ENCODE measurements around the gene ARHGAP42.
A peak's percentile ranks its signal among the peaks of the same experiment; 100 is the strongest.

The ARHGAP42 gene

DNA sequence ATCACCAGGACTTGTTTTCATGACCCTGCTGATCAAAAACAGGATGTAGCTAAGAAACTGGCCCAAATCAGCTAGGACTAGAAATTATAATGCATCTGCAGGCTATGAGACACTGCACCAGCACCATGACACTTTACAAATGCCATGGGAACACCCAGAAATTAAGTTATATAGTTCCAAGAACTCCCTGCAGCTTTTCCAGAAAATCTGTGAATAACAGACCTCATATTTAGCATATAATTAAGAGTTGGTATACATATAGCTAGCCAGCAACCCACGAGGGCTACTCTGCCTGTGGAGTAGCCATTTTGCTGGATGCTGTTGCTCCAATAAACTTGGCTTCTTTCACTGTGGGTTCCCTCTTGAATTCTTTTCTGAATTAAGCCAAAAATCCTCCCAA lies 341.6 kb downstream of the ARHGAP42 start:
- H3K36me3 Mint-ChIP-seq (ENCODE audit: low read depth) = no peaks in the 10 kb centered on the region
- no peaks in the 10 kb centered on the region for H3K27me3 Mint-ChIP-seq (ENCODE audit: low read depth)
- H3K9me3 Mint-ChIP-seq = no peaks in the 10 kb centered on the region
- H3K4me3 Mint-ChIP-seq = no peak overlapping the region
- TF ChIP-seq, protein P1, sequence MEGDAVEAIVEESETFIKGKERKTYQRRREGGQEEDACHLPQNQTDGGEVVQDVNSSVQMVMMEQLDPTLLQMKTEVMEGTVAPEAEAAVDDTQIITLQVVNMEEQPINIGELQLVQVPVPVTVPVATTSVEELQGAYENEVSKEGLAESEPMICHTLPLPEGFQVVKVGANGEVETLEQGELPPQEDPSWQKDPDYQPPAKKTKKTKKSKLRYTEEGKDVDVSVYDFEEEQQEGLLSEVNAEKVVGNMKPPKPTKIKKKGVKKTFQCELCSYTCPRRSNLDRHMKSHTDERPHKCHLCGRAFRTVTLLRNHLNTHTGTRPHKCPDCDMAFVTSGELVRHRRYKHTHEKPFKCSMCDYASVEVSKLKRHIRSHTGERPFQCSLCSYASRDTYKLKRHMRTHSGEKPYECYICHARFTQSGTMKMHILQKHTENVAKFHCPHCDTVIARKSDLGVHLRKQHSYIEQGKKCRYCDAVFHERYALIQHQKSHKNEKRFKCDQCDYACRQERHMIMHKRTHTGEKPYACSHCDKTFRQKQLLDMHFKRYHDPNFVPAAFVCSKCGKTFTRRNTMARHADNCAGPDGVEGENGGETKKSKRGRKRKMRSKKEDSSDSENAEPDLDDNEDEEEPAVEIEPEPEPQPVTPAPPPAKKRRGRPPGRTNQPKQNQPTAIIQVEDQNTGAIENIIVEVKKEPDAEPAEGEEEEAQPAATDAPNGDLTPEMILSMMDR (IDR thresholded peaks at IDR 0.05; ENCODE audit: unreplicated experiment in 3 of 3) = no peak
- peaks cover 4% of the 10 kb centered on the region for H3K4me1 Mint-ChIP-seq
- H3K27ac Mint-ChIP-seq = no peak overlapping the region

GRCh38 chr11:101030015-101030414 lies 342.9 kb downstream of the ARHGAP42 start:
- peaks cover 15% of the 10 kb centered on the region for H3K4me1 Mint-ChIP-seq
- H3K9me3 Mint-ChIP-seq = no peaks in the 10 kb centered on the region
- no peaks in the 10 kb centered on the region for H3K36me3 Mint-ChIP-seq (ENCODE audit: low read depth)
- no peaks in the 10 kb centered on the region for H3K27me3 Mint-ChIP-seq (ENCODE audit: low read depth)
- TF ChIP-seq, protein P1 (IDR thresholded peaks at IDR 0.05; ENCODE audit: unreplicated experiment in 3 of 3) = no peak
- no peak overlapping the region for H3K4me3 Mint-ChIP-seq
- H3K27ac Mint-ChIP-seq = no peak overlapping the region

DNA sequence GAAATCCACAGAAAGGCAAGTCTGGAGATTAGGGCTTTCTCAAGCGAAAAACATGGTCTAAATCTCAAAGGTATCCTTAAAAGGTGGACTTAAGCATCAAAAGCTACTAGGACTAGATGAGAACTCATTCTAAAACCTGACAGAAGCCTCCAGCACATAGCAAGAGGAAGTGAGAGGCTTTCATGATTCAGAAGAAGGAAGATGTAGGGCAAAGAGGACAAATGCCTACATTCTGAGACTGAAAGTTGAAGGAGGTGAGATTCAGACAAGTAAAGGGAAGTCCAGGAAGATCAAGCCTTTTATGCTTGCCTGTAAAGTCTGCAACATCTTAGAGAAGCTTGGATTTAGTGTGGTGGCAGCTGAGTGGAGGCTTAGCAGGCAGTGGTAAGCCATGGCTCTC lies 343.6 kb downstream of the ARHGAP42 start:
- Mint-ChIP-seq H3K4me3 (no peak overlapping the region), H3K27ac (no peak overlapping the region), H3K36me3 (ENCODE audit: low read depth) (no peaks in the 10 kb centered on the region), H3K9me3 (no peaks in the 10 kb centered on the region), H3K27me3 (ENCODE audit: low read depth) (no peaks in the 10 kb centered on the region), H3K4me1 (peaks cover 15% of the 10 kb centered on the region)
- TF ChIP-seq, protein P1 (IDR thresholded peaks at IDR 0.05; ENCODE audit: unreplicated experiment in 3 of 3) = no peak

DNA sequence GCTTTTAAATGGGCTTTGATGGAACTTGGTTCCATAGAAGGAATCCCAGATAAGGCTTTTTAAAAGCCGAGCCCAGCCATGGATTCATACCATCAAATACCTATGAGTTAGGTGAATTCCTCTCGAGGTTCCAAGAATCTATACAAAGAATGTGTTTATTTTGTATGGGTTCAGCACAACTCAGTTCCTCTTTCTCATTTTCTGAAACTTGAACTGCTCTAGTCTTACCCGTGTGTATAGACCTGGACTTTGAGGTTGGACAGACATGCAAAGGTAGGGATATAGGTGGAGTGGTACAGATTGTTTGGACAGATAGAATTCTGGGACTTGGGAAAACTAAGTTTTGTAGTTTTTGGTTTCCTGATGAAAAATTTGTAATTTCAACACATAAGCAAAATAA lies 344.6 kb downstream of the ARHGAP42 start:
- no peak overlapping the region for H3K4me3 Mint-ChIP-seq
- H3K27me3 Mint-ChIP-seq (ENCODE audit: low read depth) = no peaks in the 10 kb centered on the region
- H3K36me3 Mint-ChIP-seq (ENCODE audit: low read depth) = no peaks in the 10 kb centered on the region
- no peaks in the 10 kb centered on the region for H3K9me3 Mint-ChIP-seq
- TF ChIP-seq, protein P1 (IDR thresholded peaks at IDR 0.05; ENCODE audit: unreplicated experiment in 3 of 3) = no peak
- no peak overlapping the region for H3K27ac Mint-ChIP-seq
- H3K4me1 Mint-ChIP-seq = peaks cover 15% of the 10 kb centered on the region

DNA sequence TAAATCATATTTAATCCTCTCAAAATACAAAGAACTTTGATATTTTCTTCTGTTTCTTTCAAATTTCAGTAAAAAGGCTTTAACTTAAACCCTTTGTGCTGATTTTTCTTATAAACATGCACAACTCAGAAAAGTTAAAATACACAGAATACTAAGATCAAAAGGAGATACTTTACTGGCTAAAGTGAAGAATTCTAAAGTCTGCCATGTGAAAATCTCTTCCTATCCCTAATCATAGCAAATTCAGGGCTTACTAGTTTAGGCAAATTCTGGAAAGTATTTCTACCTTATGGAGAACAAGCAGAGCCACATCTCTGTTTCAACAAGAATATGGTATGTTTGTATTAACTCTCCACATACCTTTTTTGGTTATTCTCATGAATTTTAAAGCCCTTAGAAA lies 345.9 kb downstream of the ARHGAP42 start:
- Mint-ChIP-seq H3K4me3 (no peak overlapping the region), H3K9me3 (no peaks in the 10 kb centered on the region), H3K27me3 (ENCODE audit: low read depth) (no peaks in the 10 kb centered on the region), H3K36me3 (ENCODE audit: low read depth) (no peaks in the 10 kb centered on the region), H3K4me1 (peaks cover 15% of the 10 kb centered on the region), H3K27ac (no peak overlapping the region)
- TF ChIP-seq, protein P1 (IDR thresholded peaks at IDR 0.05; ENCODE audit: unreplicated experiment in 3 of 3) = no peak

DNA sequence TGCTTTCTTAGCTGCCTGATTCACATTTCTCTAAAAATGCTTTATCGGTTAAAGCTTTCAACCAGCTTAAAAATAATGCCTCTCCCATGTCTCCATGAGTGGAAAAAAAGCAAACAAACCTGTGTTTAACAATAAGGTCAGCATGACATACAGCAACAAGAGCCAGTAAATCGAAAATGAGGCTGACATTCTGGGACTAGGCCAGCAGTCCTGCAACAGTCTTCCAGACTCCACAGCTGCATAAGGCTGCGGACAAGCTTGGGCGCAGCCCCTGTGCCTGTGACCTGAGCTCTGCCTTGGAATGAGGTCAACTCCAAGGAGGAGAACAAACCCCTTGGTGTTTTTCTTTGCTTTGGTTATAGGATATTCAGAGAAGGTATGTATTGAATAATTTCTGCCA lies 347.0 kb downstream of the ARHGAP42 start:
- no peaks in the 10 kb centered on the region for H3K36me3 Mint-ChIP-seq (ENCODE audit: low read depth)
- peaks cover 15% of the 10 kb centered on the region for H3K4me1 Mint-ChIP-seq
- no peaks in the 10 kb centered on the region for H3K9me3 Mint-ChIP-seq
- no peaks in the 10 kb centered on the region for H3K27me3 Mint-ChIP-seq (ENCODE audit: low read depth)
- TF ChIP-seq, protein P1 (IDR thresholded peaks at IDR 0.05; ENCODE audit: unreplicated experiment in 3 of 3) = no peak
- H3K4me3 Mint-ChIP-seq = no peak overlapping the region
- H3K27ac Mint-ChIP-seq = peak overlapping the region; percentile 42 to 71 (median 46)

Data from nephron (organoid).